DND-41 (cell line): Measurements from ENCODE around the gene SDR39U1.

Experiments
- ATAC-seq: fragments of 200-7000 bp; cut with Tn5 transposase; 3 replicates; pipeline ENCODE4 v1.9.1; 2021; ENCODE audit warnings: low read depth; ENCODE audit not compliant: insufficient read depth
- DNase-seq: peaks from one replicate; pipeline ENCODE4 v3.0.0-alpha.2; 2020
- H2AFZ ChIP-seq: 2 replicates; pipeline ENCODE4 v1.6.0; 2012; ENCODE audit warnings: low read depth, low read length
- H3K27ac ChIP-seq: 2 replicates; pipeline ENCODE4 v1.5.1; 2012; ENCODE audit warnings: low read length, inconsistent platforms
- H3K27me3 ChIP-seq: fragments of 200-600 bp; sonication (generic); 2 replicates; pipeline ENCODE4 v1.6.0; 2012; ENCODE audit warnings: low read length, mild to moderate bottlenecking, inconsistent platforms; ENCODE audit not compliant: insufficient read depth, poor library complexity
- H3K36me3 ChIP-seq: 2 replicates; pipeline ENCODE4 v1.5.1; 2012; ENCODE audit warnings: low read length, inconsistent platforms; ENCODE audit not compliant: insufficient read depth
- H3K4me1 ChIP-seq: 2 replicates; pipeline ENCODE4 v1.5.1; 2012; ENCODE audit warnings: mild to moderate bottlenecking, low read length; ENCODE audit not compliant: insufficient read depth
- H3K4me2 ChIP-seq: 2 replicates; pipeline ENCODE4 v1.6.0; 2012; ENCODE audit warnings: mild to moderate bottlenecking, moderate library complexity, low read length, inconsistent platforms; ENCODE audit not compliant: insufficient read depth
- H3K4me3 ChIP-seq, 2 experiments: fragments of 200-600 bp in 1 of 2; shearing (Covaris generic) in 1 of 2; 2 replicates each; pipeline ENCODE4 v1.5.1; 2012 to 2016; ENCODE audit warnings: inconsistent platforms in 2 of 2, low read length in 2 of 2, mild to moderate bottlenecking in 2 of 2, low read depth in 1 of 2, moderate library complexity in 1 of 2
- H3K79me2 ChIP-seq: 2 replicates; pipeline ENCODE4 v1.6.0; 2012; ENCODE audit warnings: low read length, inconsistent platforms; ENCODE audit not compliant: insufficient read depth
- H3K9ac ChIP-seq: 2 replicates; pipeline ENCODE4 v1.6.0; 2012; ENCODE audit warnings: low read depth, mild to moderate bottlenecking, inconsistent platforms, low read length, moderate library complexity
- H3K9me3 ChIP-seq: 2 replicates; pipeline ENCODE4 v1.5.1; 2012; ENCODE audit warnings: low read length, moderate library complexity, mild to moderate bottlenecking, inconsistent platforms; ENCODE audit not compliant: insufficient read depth, severe bottlenecking
- H4K20me1 ChIP-seq: 2 replicates; pipeline ENCODE4 v1.6.0; 2012; ENCODE audit warnings: low read length; ENCODE audit not compliant: insufficient read depth
- EZH2 ChIP-seq: IDR thresholded peaks from 3 replicates; pipeline ENCODE4 v1.6.1; 2012; ENCODE audit warnings: borderline replicate concordance, low read depth, mild to moderate bottlenecking, moderate library complexity, low read length, inconsistent platforms; ENCODE audit not compliant: severe bottlenecking
- TF ChIP-seq, protein P1 (sequence below): IDR thresholded peaks from 2 replicates; pipeline ENCODE4 v1.5.1; 2012; ENCODE audit warnings: borderline replicate concordance, low read length, moderate library complexity, mild to moderate bottlenecking; ENCODE audit not compliant: poor library complexity, severe bottlenecking; ENCODE audit errors: extremely low read depth

Gene SDR39U1

GRCh38 chr14:24439257-24439656 is 3.3 kb downstream of the SDR39U1 start:
- Histone ChIP-seq H3K36me3 (peaks cover 63% of the 10 kb centered on the region), H3K9ac (no peak overlapping the region)
- no peak for DNase-seq

DNA sequence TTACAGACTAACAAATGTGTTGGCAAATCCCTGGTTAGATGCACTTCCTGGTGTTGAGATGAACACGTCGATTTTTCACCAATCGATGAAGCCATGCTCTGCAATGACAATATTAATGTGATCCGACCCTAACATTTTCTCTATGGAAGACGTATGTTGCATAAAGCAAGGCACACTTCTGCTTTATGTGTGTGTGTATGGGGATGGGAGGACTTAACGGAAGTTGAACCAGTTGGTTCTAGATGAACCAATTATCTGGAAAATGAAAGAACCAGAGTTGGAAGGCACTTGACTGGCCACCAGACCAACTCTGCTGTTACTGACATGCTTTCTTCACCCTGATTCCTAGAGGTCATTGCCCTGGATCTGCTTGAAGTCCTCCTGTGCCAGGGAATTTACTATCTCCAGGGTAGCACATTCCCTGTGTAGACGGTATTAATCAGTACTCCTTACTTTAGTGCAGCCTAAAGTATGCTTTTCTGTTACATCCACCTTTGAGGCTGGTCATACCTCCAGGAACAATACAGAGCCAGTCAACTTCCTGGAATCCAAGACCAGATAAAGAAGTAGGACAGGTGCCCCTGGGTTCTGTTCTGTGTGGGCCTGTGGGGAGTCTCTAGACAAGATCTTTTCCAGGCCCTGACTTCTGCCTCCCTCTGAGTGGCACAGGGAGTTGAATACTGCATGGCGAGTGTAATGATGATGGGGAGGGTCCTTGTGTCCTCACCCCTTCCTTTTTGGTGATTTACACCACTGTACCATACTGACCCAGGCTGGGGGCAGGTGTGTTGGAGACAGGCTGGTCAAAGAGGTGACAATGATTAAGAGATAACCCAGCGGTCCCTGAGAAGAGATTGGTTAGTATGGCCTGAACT is 4.1 kb downstream of the SDR39U1 start:
- no peak overlapping the region for H3K9ac ChIP-seq
- H3K79me2 ChIP-seq = peaks cover 34% of the 10 kb centered on the region
- no peak overlapping the region for H3K4me3 ChIP-seq
- H3K27ac ChIP-seq = no peak overlapping the region
- H3K4me2 ChIP-seq = no peak overlapping the region
- no peak for ATAC-seq
- no peak overlapping the region for H2AFZ ChIP-seq
- TF ChIP-seq, protein P1, sequence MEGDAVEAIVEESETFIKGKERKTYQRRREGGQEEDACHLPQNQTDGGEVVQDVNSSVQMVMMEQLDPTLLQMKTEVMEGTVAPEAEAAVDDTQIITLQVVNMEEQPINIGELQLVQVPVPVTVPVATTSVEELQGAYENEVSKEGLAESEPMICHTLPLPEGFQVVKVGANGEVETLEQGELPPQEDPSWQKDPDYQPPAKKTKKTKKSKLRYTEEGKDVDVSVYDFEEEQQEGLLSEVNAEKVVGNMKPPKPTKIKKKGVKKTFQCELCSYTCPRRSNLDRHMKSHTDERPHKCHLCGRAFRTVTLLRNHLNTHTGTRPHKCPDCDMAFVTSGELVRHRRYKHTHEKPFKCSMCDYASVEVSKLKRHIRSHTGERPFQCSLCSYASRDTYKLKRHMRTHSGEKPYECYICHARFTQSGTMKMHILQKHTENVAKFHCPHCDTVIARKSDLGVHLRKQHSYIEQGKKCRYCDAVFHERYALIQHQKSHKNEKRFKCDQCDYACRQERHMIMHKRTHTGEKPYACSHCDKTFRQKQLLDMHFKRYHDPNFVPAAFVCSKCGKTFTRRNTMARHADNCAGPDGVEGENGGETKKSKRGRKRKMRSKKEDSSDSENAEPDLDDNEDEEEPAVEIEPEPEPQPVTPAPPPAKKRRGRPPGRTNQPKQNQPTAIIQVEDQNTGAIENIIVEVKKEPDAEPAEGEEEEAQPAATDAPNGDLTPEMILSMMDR = no peak
- TF ChIP-seq EZH2 = no peak
- peaks cover 49% of the 10 kb centered on the region for H3K4me1 ChIP-seq
- H4K20me1 ChIP-seq = peaks cover 14% of the 10 kb centered on the region; the same call in 1 of the 2 replicates
- no peaks in the 10 kb centered on the region for H3K9me3 ChIP-seq
- H3K36me3 ChIP-seq = peaks cover 71% of the 10 kb centered on the region
- DNase-seq = no peak
- H3K27me3 ChIP-seq = no peaks in the 10 kb centered on the region

More at GRCh38 chr14:24439257-24439656, 3.3 kb downstream of the SDR39U1 start:
- no peaks in the 10 kb centered on the region for H3K9me3 ChIP-seq
- H3K4me1 ChIP-seq = peaks cover 52% of the 10 kb centered on the region
- no peak for TF ChIP-seq EZH2
- TF ChIP-seq, protein P1 = no peak
- H3K27me3 ChIP-seq = no peaks in the 10 kb centered on the region
- ATAC-seq = no peak
- no peak overlapping the region for H2AFZ ChIP-seq
- H3K79me2 ChIP-seq = peaks cover 36% of the 10 kb centered on the region
- peaks cover 14% of the 10 kb centered on the region; the same call in 1 of the 2 replicates for H4K20me1 ChIP-seq
- H3K4me3 ChIP-seq = no peak overlapping the region
- no peak overlapping the region for H3K4me2 ChIP-seq
- no peak overlapping the region for H3K27ac ChIP-seq

DNA sequence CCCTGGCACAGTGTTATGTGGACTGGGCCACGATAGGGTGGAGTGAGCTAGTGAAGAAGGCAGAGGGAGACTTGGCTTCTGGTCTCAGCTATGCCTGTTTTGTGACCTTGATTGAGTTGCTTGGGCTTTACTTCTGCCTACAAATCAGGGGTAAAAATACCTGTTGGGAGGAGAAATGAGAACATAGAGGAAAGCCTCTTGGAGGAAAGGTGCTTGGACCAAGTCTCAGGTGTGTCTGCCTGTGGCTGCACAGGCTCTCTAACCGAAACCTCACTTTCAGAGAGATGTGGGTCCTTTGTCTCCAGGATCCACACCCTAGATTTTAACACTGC is 4.9 kb downstream of the SDR39U1 start:
- no peaks in the 10 kb centered on the region for H3K27me3 ChIP-seq
- DNase-seq (no peak), ATAC-seq (no peak)
- TF ChIP-seq, protein P1 = no peak
- no peak for TF ChIP-seq EZH2
- H4K20me1 ChIP-seq = peaks cover 18% of the 10 kb centered on the region; the same call in 1 of the 2 replicates
- peaks cover 45% of the 10 kb centered on the region for H3K4me1 ChIP-seq
- H3K36me3 ChIP-seq = peaks cover 79% of the 10 kb centered on the region
- H3K9ac ChIP-seq = no peak overlapping the region
- no peak overlapping the region for H2AFZ ChIP-seq
- peaks cover 28% of the 10 kb centered on the region for H3K79me2 ChIP-seq
- H3K27ac ChIP-seq = peak overlapping the region; percentile 59; the same call in 1 of the 2 replicates
- no peak overlapping the region for H3K4me3 ChIP-seq
- H3K4me2 ChIP-seq = no peak overlapping the region
- H3K9me3 ChIP-seq = no peaks in the 10 kb centered on the region
